Psoas muscle (tissue), 8 donors: Measurements from ENCODE around the gene SMIM44. TPM values are rescaled to one million over a fixed set of nuclear protein-coding genes. Genes with fewer than 3 reads are reported as not detected.
A peak's percentile ranks its signal among the peaks of the same experiment; 100 is the strongest.

ENCODE experiments used
- ATAC-seq, 4 donors: fragments of 200-7000 bp; cut with Tn5 transposase; one replicate each; pipeline ENCODE4 v1.9.1; 2020; ENCODE audit warnings: moderate library complexity in 3 of 4, mild to moderate bottlenecking in 2 of 4
- DNase-seq, 2 donors: peaks; one replicate each; pipeline ENCODE4 v3.0.0-alpha.2; 2020
- H3K27ac ChIP-seq: fragments of 200-600 bp; one replicate; pipeline ENCODE4 v1.8.0; 2022
- H3K27me3 ChIP-seq, 3 donors: fragments of 200-600 bp in 1 of 3; one replicate each; pipeline versions ENCODE4 v1.6.1 to v1.8.0; 2013 to 2022; ENCODE audit warnings: low read length in 2 of 3, mild to moderate bottlenecking in 2 of 3, moderate library complexity in 1 of 3; ENCODE audit not compliant: insufficient read depth in 3 of 3
- H3K36me3 ChIP-seq, 2 donors: fragments of 200-600 bp in 1 of 2; one replicate each; pipeline versions ENCODE4 v1.6.1 to v1.8.0; 2013 to 2022; ENCODE audit warnings: low read depth in 1 of 2, mild to moderate bottlenecking in 1 of 2, moderate library complexity in 1 of 2; ENCODE audit not compliant: insufficient read depth in 1 of 2
- H3K4me1 ChIP-seq: fragments of 200-600 bp; one replicate; pipeline ENCODE4 v1.8.0; 2022
- H3K4me3 ChIP-seq: fragments of 200-600 bp; one replicate; pipeline ENCODE4 v1.8.0; 2022; ENCODE audit warnings: mild to moderate bottlenecking
- H3K9me3 ChIP-seq: fragments of 200-600 bp; one replicate; pipeline ENCODE4 v1.8.0; 2022
- WGBS, 3 donors: extraction: QIAGEN DNeasy Blood & Tissue Kit; methylation state at CpG; one replicate each; pipeline versions ENCODE4 v1.1.6 to v1.1.7; 2013; 5-methylcytosine and 5-hydroxymethylcytosine counted together
- intact Hi-C, 2 donors: fragments of 100-400 bp; cut with DNase I; formaldehyde crosslinking; loops; one replicate each; pipeline versions ENCODE4 v1.11.0 to v1.14.2; 2022
- polyA plus RNA-seq, 3 donors: library from polyadenylated mRNA; stranded (reverse); fragments of 200-250 nt; gene quantifications; one replicate each; pipeline ENCODE4 v1.2.3, GENCODE V29; 2013
- total RNA-seq, 4 donors: library from RNA; stranded (reverse); fragmentation: NEBNext Ultra II Directional in 2 of 4; extraction: Animal tissue kit (Norgen Biotek cat#: 25700) in 2 of 4; gene quantifications; one replicate each; pipeline versions ENCODE4 v1.2.1 to v1.2.4, GENCODE V29; 2021 to 2023
- TF ChIP-seq, protein P1 (sequence below): fragments of 200-600 bp; IDR thresholded peaks from one replicate; pipeline ENCODE4 v1.8.0; 2022; ENCODE audit warnings: antibody characterized with exemption
- donor health status: healthy with polysubstance abuse.
- donor health status: DM: no; HTN: no; CAD: no; lungs with moderate emphysema.
- donor health status: Bipolar disorder and iron deficiency.
- donor health status: healthy.
- donor health status: DM: yes; HTN: yes; CAD: no.
- donor health status: DM: no; HTN: no; CAD: no.
- donor health status: DM: no; HTN: no; CAD: no.
- donor health status: DM: yes; HTN: yes; CAD: no.

SMIM44 gene
- total and polyA plus RNA-seq, 7 donors: not detected

DNA sequence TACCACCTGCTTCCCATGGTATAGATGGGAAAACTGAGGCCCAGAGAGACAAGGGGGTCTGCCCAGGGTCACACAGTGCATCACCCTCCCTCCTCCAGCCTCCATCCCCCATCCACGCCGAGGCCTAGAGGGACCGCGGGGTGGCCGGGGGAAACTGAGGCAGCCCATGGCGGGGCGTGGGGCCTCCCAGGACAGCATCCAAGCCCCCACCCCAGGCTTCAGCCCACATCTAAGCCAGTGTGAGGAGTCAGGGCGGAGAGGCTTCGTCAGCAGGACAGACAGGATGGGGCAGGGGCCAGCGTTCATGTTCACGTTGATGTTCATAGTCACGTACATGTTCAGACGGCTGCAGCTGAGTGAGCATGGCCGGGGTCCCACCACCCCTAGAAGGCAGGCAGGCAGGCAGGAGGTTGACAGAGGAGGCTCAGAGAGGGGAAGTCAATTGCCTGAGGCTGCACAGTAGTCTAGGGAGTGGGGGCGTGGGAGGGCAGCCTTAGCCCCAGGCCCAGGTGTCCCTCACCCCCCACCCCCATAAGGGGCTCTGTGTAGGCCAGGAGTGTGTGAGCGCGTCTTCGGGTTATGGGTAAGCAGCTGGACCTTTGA, 26.2 kb downstream of the SMIM44 start:
- 76 to 82% (median 80%) methylated on average over 14 to 18 of the region's 18 CpGs for WGBS, 3 donors
- ATAC-seq: no peak
- intact Hi-C loops: no loop called here
- TF ChIP-seq, protein P1, sequence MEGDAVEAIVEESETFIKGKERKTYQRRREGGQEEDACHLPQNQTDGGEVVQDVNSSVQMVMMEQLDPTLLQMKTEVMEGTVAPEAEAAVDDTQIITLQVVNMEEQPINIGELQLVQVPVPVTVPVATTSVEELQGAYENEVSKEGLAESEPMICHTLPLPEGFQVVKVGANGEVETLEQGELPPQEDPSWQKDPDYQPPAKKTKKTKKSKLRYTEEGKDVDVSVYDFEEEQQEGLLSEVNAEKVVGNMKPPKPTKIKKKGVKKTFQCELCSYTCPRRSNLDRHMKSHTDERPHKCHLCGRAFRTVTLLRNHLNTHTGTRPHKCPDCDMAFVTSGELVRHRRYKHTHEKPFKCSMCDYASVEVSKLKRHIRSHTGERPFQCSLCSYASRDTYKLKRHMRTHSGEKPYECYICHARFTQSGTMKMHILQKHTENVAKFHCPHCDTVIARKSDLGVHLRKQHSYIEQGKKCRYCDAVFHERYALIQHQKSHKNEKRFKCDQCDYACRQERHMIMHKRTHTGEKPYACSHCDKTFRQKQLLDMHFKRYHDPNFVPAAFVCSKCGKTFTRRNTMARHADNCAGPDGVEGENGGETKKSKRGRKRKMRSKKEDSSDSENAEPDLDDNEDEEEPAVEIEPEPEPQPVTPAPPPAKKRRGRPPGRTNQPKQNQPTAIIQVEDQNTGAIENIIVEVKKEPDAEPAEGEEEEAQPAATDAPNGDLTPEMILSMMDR: no peak
- Histone ChIP-seq H3K36me3 (peaks cover 7 to 70% of the 10 kb centered on the region in 2 donors), H3K27me3 (no peaks in the 10 kb centered on the region), H3K27ac (peak overlapping the region; percentile 71), H3K9me3 (no peaks in the 10 kb centered on the region), H3K4me3 (no peak overlapping the region), H3K4me1 (peaks cover 28% of the 10 kb centered on the region)
- no peak for DNase-seq

DNA sequence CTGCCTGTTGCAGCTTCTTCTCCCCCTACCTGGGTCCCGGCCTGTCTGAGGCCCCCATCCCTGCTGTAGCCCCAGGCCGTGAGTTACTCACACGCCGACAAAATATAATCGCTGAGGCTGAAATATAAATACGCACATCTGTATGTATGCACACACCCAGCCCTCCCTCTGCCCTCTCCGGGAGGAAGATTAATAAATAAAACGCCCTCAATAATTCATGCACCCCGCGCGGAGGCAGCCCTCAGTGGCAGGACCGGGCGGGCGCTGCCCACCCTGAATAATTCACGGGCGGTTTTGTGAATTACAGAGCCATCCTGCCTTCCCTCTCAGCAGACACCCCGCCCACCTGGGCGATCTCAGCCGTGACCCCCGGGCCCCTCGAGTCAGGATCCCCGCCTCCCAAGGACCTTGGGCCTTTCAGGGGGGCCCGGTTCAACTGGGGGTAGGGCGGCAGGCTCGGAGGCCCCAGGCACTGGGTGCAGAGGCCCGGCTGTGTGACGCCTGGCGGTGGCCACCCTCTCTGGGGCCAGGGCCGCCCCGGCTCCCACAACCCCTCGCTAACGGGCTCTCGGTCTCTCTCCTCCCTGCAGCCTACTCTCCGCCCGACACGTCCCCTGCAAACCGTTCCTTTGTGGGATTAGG, 27.2 kb downstream of the SMIM44 start:
- no peak overlapping the region for H3K4me3 ChIP-seq
- H3K9me3 ChIP-seq: no peaks in the 10 kb centered on the region
- ATAC-seq (no peak), DNase-seq (no peak)
- TF ChIP-seq, protein P1: no peak
- no peak overlapping the region for H3K27ac ChIP-seq
- intact Hi-C loops: no loop called here
- 80 to 88% (median 84%) methylated on average over 36 to 37 of the region's 37 CpGs for WGBS, 3 donors
- peaks cover 7 to 64% of the 10 kb centered on the region in 2 donors for H3K36me3 ChIP-seq
- H3K27me3 ChIP-seq: no peaks in the 10 kb centered on the region
- peaks cover 28% of the 10 kb centered on the region for H3K4me1 ChIP-seq

DNA sequence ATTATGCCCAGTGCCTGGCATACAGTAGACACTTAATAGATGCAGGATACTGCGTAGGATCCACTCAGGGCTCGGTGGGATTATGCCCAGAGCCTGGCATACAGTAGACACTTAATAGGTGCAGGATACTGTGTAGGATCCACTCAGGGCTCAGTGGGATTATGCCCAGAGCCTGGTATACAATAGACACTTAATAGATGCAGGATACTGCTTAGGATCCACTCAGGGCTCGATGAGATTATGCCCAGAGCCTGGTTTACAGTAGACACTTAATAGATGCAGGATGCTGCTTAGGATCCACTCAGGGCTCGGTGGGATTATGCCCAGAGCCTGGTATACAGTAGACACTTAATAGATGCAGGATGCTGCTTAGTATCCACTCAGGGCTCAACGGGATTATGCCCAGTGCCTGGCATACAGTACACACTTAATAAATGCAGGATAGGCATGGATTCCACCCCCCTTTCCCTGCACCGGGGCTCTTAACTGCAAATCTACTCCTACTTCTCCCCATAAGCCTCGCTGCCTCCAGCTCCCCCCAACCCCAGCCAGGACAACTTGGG, 27.8 kb downstream of the SMIM44 start:
- H3K27ac ChIP-seq: no peak overlapping the region
- H3K4me1 ChIP-seq: peaks cover 32% of the 10 kb centered on the region
- H3K9me3 ChIP-seq: no peaks in the 10 kb centered on the region
- 82 to 85% (median 84%) methylated on average over 7 of the region's 7 CpGs for WGBS, 3 donors
- TF ChIP-seq, protein P1: no peak
- DNase-seq: no peak
- H3K27me3 ChIP-seq: no peaks in the 10 kb centered on the region
- intact Hi-C loops: no loop called here
- ATAC-seq: no peak
- peaks cover 7 to 65% of the 10 kb centered on the region in 2 donors for H3K36me3 ChIP-seq
- no peak overlapping the region for H3K4me3 ChIP-seq

DNA sequence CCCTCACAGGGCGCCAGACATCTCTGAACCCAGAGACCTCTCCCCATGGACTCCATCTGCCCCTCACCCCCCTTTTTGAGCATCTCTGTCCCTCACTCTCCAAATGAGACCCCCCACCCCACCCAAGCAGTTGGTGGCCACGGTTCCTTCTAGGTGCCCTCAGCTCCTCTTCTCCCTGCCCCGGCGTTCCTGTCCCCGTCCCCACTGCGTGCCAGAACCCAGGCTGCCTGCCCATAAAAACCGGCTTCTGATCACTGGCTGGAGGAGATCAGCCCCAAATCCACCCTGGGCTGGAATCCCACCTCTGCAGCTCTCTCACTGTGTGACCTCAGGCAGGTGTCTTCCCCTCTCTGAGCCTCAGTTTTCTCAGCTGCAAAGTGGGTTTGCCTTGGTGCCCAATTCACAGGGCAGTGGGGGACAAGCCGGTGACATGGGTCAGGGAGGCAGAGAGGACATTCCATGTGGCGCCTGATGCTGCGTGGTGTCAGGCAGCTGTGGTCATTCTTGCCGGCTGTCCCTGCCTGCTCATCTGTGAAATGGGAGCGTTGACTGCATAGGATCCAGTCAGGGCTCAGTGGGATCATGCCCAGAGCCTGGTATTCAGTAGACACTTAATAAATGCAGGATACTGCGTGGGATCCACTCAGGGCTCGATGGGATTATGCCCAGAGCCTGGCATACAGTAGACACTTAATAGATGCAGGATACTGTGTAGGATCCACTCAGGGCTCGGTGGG, 28.4 kb downstream of the SMIM44 start:
- H3K27me3 ChIP-seq: no peaks in the 10 kb centered on the region
- H3K9me3 ChIP-seq: no peaks in the 10 kb centered on the region
- H3K36me3 ChIP-seq: peaks cover 7 to 64% of the 10 kb centered on the region in 2 donors
- intact Hi-C loops: no loop called here
- DNase-seq: no peak
- no peak overlapping the region for H3K27ac ChIP-seq
- H3K4me3 ChIP-seq: no peak overlapping the region
- WGBS, 3 donors: 93 to 94% (median 93%) methylated on average over 15 of the region's 15 CpGs
- H3K4me1 ChIP-seq: peaks cover 32% of the 10 kb centered on the region
- TF ChIP-seq, protein P1: no peak
- no peak for ATAC-seq
